ENCODE data around the gene SENP5.
A peak's percentile ranks its signal among the peaks of the same experiment; 100 is the strongest.

Gene SENP5

GRCh38 chr3:196914866-196915265 is 47.1 kb downstream of the SENP5 start:
- ChIA-PET CTCF (no interaction called here), POLR2A (no interaction called here)
- Histone ChIP-seq H3K4me3 (ENCODE audit: control insufficient read depth in 1 of 7, extremely low read depth in 1 of 7, insufficient read depth in 4 of 7, low read depth in 2 of 7, low read length in 6 of 7) (no peak overlapping the region), H3K27ac (ENCODE audit: insufficient read depth in 1 of 2, low read depth in 1 of 2, low read length in 2 of 2, poor library complexity in 1 of 2, severe bottlenecking in 2 of 2) (no peak overlapping the region), H3K4me1 (ENCODE audit: control extremely low read depth in 1 of 4, control insufficient read depth in 4 of 4, insufficient read depth in 4 of 4, low read length in 3 of 4) (no peaks in the 10 kb centered on the region), H3K27me3 (replicated peaks in 2 of 5; ENCODE audit: control insufficient read depth in 4 of 5, insufficient read depth in 5 of 5, low read length in 4 of 5) (no peaks in the 10 kb centered on the region), H3K9me3 (ENCODE audit: control extremely low read depth in 1 of 5, control insufficient read depth in 4 of 5, insufficient read depth in 2 of 5, low read depth in 1 of 5, low read length in 4 of 5) (peaks cover 0 to 14% (median 2%) of the 10 kb centered on the region in 5 experiments), H3K36me3 (ENCODE audit: control insufficient read depth in 4 of 4, insufficient read depth in 4 of 4, low read length in 3 of 4) (peaks cover 7 to 25% (median 15%) of the 10 kb centered on the region in 4 experiments)
- DNase-seq, result no peak
- 100% methylated on average over 3 of the region's 4 CpGs for WGBS (ENCODE audit: insufficient coverage)

- no peak overlapping the region for H3K27ac ChIP-seq (ENCODE audit: insufficient read depth in 1 of 2, low read depth in 1 of 2, low read length in 2 of 2, poor library complexity in 1 of 2, severe bottlenecking in 2 of 2)
- peaks cover 0 to 14% (median 2%) of the 10 kb centered on the region in 5 experiments for H3K9me3 ChIP-seq (ENCODE audit: control extremely low read depth in 1 of 5, control insufficient read depth in 4 of 5, insufficient read depth in 2 of 5, low read depth in 1 of 5, low read length in 4 of 5)
- DNase-seq, result no peak
- H3K36me3 ChIP-seq (ENCODE audit: control insufficient read depth in 4 of 4, insufficient read depth in 4 of 4, low read length in 3 of 4), result peaks cover 7 to 25% (median 15%) of the 10 kb centered on the region in 4 experiments
- ChIA-PET CTCF (no interaction called here), POLR2A (no interaction called here)
- no CpG with 5 or more reads among the region's 3 CpGs for WGBS (ENCODE audit: insufficient coverage)
- H3K4me3 ChIP-seq (ENCODE audit: control insufficient read depth in 1 of 7, extremely low read depth in 1 of 7, insufficient read depth in 4 of 7, low read depth in 2 of 7, low read length in 6 of 7), result no peak overlapping the region
- no peaks in the 10 kb centered on the region for H3K4me1 ChIP-seq (ENCODE audit: control extremely low read depth in 1 of 4, control insufficient read depth in 4 of 4, insufficient read depth in 4 of 4, low read length in 3 of 4)
- no peaks in the 10 kb centered on the region for H3K27me3 ChIP-seq (replicated peaks in 2 of 5; ENCODE audit: control insufficient read depth in 4 of 5, insufficient read depth in 5 of 5, low read length in 4 of 5)
These were observed 47.7 kb downstream of the SENP5 start for GRCh38 chr3:196915375-196915774.

DNA sequence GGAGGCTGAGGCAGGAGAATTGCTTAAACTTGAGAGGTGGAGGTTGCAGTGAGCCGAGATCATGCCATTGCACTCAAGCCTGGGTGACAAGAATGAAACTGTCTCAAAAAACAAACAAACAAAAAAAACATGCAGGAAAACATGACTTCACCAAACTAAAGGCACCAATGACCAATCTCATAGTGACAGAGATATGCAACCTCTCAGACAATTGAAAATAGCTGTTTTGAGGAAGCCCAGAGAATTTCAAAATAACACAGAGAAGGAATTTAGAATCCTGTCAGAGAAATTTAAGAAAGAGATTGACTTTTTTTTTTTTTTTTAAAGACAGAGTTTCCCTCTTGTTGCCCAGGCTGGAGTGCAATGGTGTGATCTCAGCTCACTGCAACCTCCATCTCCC is 48.5 kb downstream of the SENP5 start:
- DNase-seq, result no peak
- Histone ChIP-seq H3K4me3 (ENCODE audit: control insufficient read depth in 1 of 7, extremely low read depth in 1 of 7, insufficient read depth in 4 of 7, low read depth in 2 of 7, low read length in 6 of 7) (no peak overlapping the region), H3K27ac (ENCODE audit: insufficient read depth in 1 of 2, low read depth in 1 of 2, low read length in 2 of 2, poor library complexity in 1 of 2, severe bottlenecking in 2 of 2) (no peak overlapping the region), H3K9me3 (ENCODE audit: control extremely low read depth in 1 of 5, control insufficient read depth in 4 of 5, insufficient read depth in 2 of 5, low read depth in 1 of 5, low read length in 4 of 5) (peaks cover 0 to 14% (median 2%) of the 10 kb centered on the region in 5 experiments), H3K36me3 (ENCODE audit: control insufficient read depth in 4 of 4, insufficient read depth in 4 of 4, low read length in 3 of 4) (peaks cover 7 to 27% (median 15%) of the 10 kb centered on the region in 4 experiments), H3K27me3 (replicated peaks in 2 of 5; ENCODE audit: control insufficient read depth in 4 of 5, insufficient read depth in 5 of 5, low read length in 4 of 5) (no peaks in the 10 kb centered on the region), H3K4me1 (ENCODE audit: control extremely low read depth in 1 of 4, control insufficient read depth in 4 of 4, insufficient read depth in 4 of 4, low read length in 3 of 4) (no peaks in the 10 kb centered on the region)
- no CpG with 5 or more reads among the region's 1 CpG for WGBS (ENCODE audit: insufficient coverage)
- POLR2A ChIA-PET, result no interaction called here
- CTCF ChIA-PET, result interaction anchor here (1.5 kb wide), 1 partner anchor 9 kb away, joined by 3 read pairs; no protein-coding TSS in a partner anchor

DNA sequence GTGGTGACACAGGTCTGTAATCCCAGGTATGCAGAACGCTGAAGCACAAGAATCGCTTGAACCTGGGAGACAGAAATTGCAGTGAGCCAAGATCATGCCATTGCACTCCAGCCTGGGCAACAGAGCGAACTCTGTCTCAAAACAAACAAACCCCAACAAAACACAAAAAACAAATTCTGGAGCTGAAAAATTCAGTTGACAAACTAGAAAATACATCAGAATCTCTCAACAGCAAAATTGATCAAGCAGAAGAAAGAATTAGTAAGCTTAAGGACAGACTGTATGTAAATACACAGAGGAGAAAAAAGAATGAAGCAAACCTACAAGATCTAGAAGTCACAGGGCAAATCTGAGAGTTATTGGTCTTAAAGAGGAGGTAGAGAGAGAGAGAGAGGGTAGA is 49.3 kb downstream of the SENP5 start:
- Histone ChIP-seq H3K4me3 (ENCODE audit: control insufficient read depth in 1 of 7, extremely low read depth in 1 of 7, insufficient read depth in 4 of 7, low read depth in 2 of 7, low read length in 6 of 7) (no peak overlapping the region), H3K27ac (ENCODE audit: insufficient read depth in 1 of 2, low read depth in 1 of 2, low read length in 2 of 2, poor library complexity in 1 of 2, severe bottlenecking in 2 of 2) (no peak overlapping the region), H3K27me3 (replicated peaks in 2 of 5; ENCODE audit: control insufficient read depth in 4 of 5, insufficient read depth in 5 of 5, low read length in 4 of 5) (no peaks in the 10 kb centered on the region), H3K9me3 (ENCODE audit: control extremely low read depth in 1 of 5, control insufficient read depth in 4 of 5, insufficient read depth in 2 of 5, low read depth in 1 of 5, low read length in 4 of 5) (peaks cover 0 to 14% (median 2%) of the 10 kb centered on the region in 5 experiments), H3K36me3 (ENCODE audit: control insufficient read depth in 4 of 4, insufficient read depth in 4 of 4, low read length in 3 of 4) (peaks cover 7 to 27% (median 15%) of the 10 kb centered on the region in 4 experiments), H3K4me1 (ENCODE audit: control extremely low read depth in 1 of 4, control insufficient read depth in 4 of 4, insufficient read depth in 4 of 4, low read length in 3 of 4) (no peaks in the 10 kb centered on the region)
- WGBS (ENCODE audit: insufficient coverage), result 100% methylated on average over 2 of the region's 3 CpGs
- POLR2A ChIA-PET, result no interaction called here
- CTCF ChIA-PET, result interaction anchor here (1.1 to 1.5 kb wide), 3 partner anchors 8 to 79 kb away, joined by 3 read pairs; no protein-coding TSS in a partner anchor
- no peak for DNase-seq

GRCh38 chr3:196918968-196919367 is 51.2 kb downstream of the SENP5 start:
- no peaks in the 10 kb centered on the region for H3K4me1 ChIP-seq (ENCODE audit: control extremely low read depth in 1 of 4, control insufficient read depth in 4 of 4, insufficient read depth in 4 of 4, low read length in 3 of 4)
- no peaks in the 10 kb centered on the region for H3K27me3 ChIP-seq (replicated peaks in 2 of 5; ENCODE audit: control insufficient read depth in 4 of 5, insufficient read depth in 5 of 5, low read length in 4 of 5)
- no peak overlapping the region for H3K4me3 ChIP-seq (ENCODE audit: control insufficient read depth in 1 of 7, extremely low read depth in 1 of 7, insufficient read depth in 4 of 7, low read depth in 2 of 7, low read length in 6 of 7)
- no peak for DNase-seq
- peaks cover 7 to 35% (median 18%) of the 10 kb centered on the region in 4 experiments for H3K36me3 ChIP-seq (ENCODE audit: control insufficient read depth in 4 of 4, insufficient read depth in 4 of 4, low read length in 3 of 4)
- peaks cover 0 to 14% (median 2%) of the 10 kb centered on the region in 5 experiments for H3K9me3 ChIP-seq (ENCODE audit: control extremely low read depth in 1 of 5, control insufficient read depth in 4 of 5, insufficient read depth in 2 of 5, low read depth in 1 of 5, low read length in 4 of 5)
- ChIA-PET CTCF (interaction anchor here (0.7 kb wide), 1 partner anchor 389 kb away, joined by 3 read pairs; no protein-coding TSS in a partner anchor), POLR2A (no interaction called here)
- 100% methylated on average over 1 of the region's 2 CpGs for WGBS (ENCODE audit: insufficient coverage)
- H3K27ac ChIP-seq (ENCODE audit: insufficient read depth in 1 of 2, low read depth in 1 of 2, low read length in 2 of 2, poor library complexity in 1 of 2, severe bottlenecking in 2 of 2), result no peak overlapping the region

- H3K27me3 ChIP-seq (replicated peaks in 2 of 5; ENCODE audit: control insufficient read depth in 4 of 5, insufficient read depth in 5 of 5, low read length in 4 of 5), result no peaks in the 10 kb centered on the region
- ChIA-PET CTCF (no interaction called here), POLR2A (interaction anchor here (0.7 kb wide), 1 partner anchor 18 kb away, joined by 3 read pairs; no protein-coding TSS in a partner anchor)
- no peaks in the 10 kb centered on the region for H3K4me1 ChIP-seq (ENCODE audit: control extremely low read depth in 1 of 4, control insufficient read depth in 4 of 4, insufficient read depth in 4 of 4, low read length in 3 of 4)
- H3K9me3 ChIP-seq (ENCODE audit: control extremely low read depth in 1 of 5, control insufficient read depth in 4 of 5, insufficient read depth in 2 of 5, low read depth in 1 of 5, low read length in 4 of 5), result peaks cover 0 to 5% (median 2%) of the 10 kb centered on the region in 5 experiments
- H3K27ac ChIP-seq (ENCODE audit: insufficient read depth in 1 of 2, low read depth in 1 of 2, low read length in 2 of 2, poor library complexity in 1 of 2, severe bottlenecking in 2 of 2), result no peak overlapping the region
- DNase-seq, result peak in 2 of 3 donors; percentile 18 to 49
- no peak overlapping the region for H3K4me3 ChIP-seq (ENCODE audit: control insufficient read depth in 1 of 7, extremely low read depth in 1 of 7, insufficient read depth in 4 of 7, low read depth in 2 of 7, low read length in 6 of 7)
- 44% methylated on average over 2 of the region's 2 CpGs for WGBS (ENCODE audit: insufficient coverage)
- peaks cover 2 to 25% (median 8%) of the 10 kb centered on the region in 4 experiments for H3K36me3 ChIP-seq (ENCODE audit: control insufficient read depth in 4 of 4, insufficient read depth in 4 of 4, low read length in 3 of 4)
These were observed 53.0 kb downstream of the SENP5 start for GRCh38 chr3:196920733-196921132.

GRCh38 chr3:196927571-196928453 is 60.1 kb downstream of the SENP5 start:
- DNase-seq, result no peak
- 93% methylated on average over 6 of the region's 7 CpGs for WGBS (ENCODE audit: insufficient coverage)
- no peak overlapping the region for H3K27ac ChIP-seq (ENCODE audit: insufficient read depth in 1 of 2, low read depth in 1 of 2, low read length in 2 of 2, poor library complexity in 1 of 2, severe bottlenecking in 2 of 2)
- no peaks in the 10 kb centered on the region for H3K27me3 ChIP-seq (replicated peaks in 2 of 5; ENCODE audit: control insufficient read depth in 4 of 5, insufficient read depth in 5 of 5, low read length in 4 of 5)
- peaks cover 11 to 59% (median 35%) of the 10 kb centered on the region in 4 experiments for H3K36me3 ChIP-seq (ENCODE audit: control insufficient read depth in 4 of 4, insufficient read depth in 4 of 4, low read length in 3 of 4)
- no peaks in the 10 kb centered on the region for H3K4me1 ChIP-seq (ENCODE audit: control extremely low read depth in 1 of 4, control insufficient read depth in 4 of 4, insufficient read depth in 4 of 4, low read length in 3 of 4)
- H3K4me3 ChIP-seq (ENCODE audit: control insufficient read depth in 1 of 7, extremely low read depth in 1 of 7, insufficient read depth in 4 of 7, low read depth in 2 of 7, low read length in 6 of 7), result no peak overlapping the region
- H3K9me3 ChIP-seq (ENCODE audit: control extremely low read depth in 1 of 5, control insufficient read depth in 4 of 5, insufficient read depth in 2 of 5, low read depth in 1 of 5, low read length in 4 of 5), result no peaks in the 10 kb centered on the region
- CTCF ChIA-PET, result interaction anchor here (0.7 kb wide), 1 partner anchor 328 kb away, joined by 3 read pairs; no protein-coding TSS in a partner anchor
- POLR2A ChIA-PET, result no interaction called here
